ENCODE results near the gene THSD4.
"Not testable (repeated sequence)": the region's sequence is repeated elsewhere in the genome, so short reads cannot be mapped to it uniquely, and the experiment has no call there.

THSD4 gene

DNA sequence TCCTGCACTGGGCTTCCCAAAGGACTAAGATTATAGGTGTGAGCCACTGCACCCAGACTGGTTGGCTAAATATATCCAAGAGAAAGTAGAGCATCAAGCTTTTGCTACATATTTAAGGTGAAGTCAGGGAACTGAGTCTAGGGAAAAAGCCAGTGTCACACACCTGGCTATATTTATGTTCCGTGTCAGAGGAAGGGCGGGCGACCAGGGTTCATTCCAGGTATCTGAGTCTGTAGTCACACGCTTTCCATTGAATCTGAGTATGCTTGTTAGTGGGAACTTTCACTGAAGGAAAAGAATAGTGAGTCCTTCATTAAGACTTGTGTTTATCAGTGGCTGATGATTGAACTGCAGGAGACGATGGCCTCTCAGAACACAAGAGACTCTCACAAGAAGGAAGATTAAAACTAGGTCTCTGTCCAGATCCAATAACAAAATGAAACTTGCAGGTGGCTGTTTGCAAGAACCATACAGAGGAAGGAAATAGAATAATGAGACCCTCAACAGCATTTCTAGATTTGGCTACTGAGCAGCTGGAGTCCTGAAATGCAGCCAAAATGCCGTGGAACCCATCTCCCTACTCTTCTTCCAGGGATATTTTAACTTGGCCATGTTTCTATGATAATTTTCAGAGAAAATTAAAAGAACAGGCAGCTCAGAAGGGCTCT is 276.3 kb downstream of the THSD4 start:
- H3K27ac ChIP-seq (ENCODE audit: low read depth, low read length), result no peak overlapping the region
- no peaks in the 10 kb centered on the region for H3K36me3 ChIP-seq (ENCODE audit: insufficient read depth, low read length)
- no peak overlapping the region for H3K4me3 ChIP-seq (ENCODE audit: low read depth, low read length)
- H3K79me2 ChIP-seq (ENCODE audit: control insufficient read depth, insufficient read depth, low read length, unreplicated experiment), result no peaks in the 10 kb centered on the region
- no peaks in the 10 kb centered on the region for H3K4me1 ChIP-seq (ENCODE audit: control insufficient read depth, insufficient read depth, low read length, unreplicated experiment)
- no peaks in the 10 kb centered on the region for H3K27me3 ChIP-seq (ENCODE audit: insufficient read depth, low read length)
- no peak overlapping the region for H2AFZ ChIP-seq (ENCODE audit: low read length, unreplicated experiment)

DNA sequence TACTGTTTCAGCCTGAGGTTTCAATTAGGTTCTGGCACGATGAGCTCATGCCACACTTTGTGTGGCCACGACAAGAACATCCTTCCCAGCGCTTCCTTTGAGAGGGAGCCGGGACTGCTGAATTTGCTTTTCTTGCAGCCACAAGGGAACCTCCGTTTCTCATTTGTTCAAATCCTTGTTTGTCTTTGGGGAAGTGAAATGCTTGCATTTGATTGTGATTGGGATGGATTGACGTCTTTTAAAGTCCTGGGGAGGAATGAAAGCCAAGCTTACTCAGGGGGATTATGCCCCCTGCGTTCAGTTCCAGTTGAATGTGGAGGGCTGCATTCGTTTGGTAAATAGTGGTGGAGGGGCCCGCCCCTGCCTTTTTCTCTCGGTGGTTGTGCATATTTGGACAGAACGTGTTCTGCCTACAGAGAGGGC is 277.6 kb downstream of the THSD4 start:
- H3K79me2 ChIP-seq (ENCODE audit: control insufficient read depth, insufficient read depth, low read length, unreplicated experiment), result no peaks in the 10 kb centered on the region
- H3K36me3 ChIP-seq (ENCODE audit: insufficient read depth, low read length), result no peaks in the 10 kb centered on the region
- H3K27me3 ChIP-seq (ENCODE audit: insufficient read depth, low read length), result no peaks in the 10 kb centered on the region
- no peak overlapping the region for H3K4me3 ChIP-seq (ENCODE audit: low read depth, low read length)
- H3K27ac ChIP-seq (ENCODE audit: low read depth, low read length), result no peak overlapping the region
- H2AFZ ChIP-seq (ENCODE audit: low read length, unreplicated experiment), result no peak overlapping the region
- no peaks in the 10 kb centered on the region for H3K4me1 ChIP-seq (ENCODE audit: control insufficient read depth, insufficient read depth, low read length, unreplicated experiment)

DNA sequence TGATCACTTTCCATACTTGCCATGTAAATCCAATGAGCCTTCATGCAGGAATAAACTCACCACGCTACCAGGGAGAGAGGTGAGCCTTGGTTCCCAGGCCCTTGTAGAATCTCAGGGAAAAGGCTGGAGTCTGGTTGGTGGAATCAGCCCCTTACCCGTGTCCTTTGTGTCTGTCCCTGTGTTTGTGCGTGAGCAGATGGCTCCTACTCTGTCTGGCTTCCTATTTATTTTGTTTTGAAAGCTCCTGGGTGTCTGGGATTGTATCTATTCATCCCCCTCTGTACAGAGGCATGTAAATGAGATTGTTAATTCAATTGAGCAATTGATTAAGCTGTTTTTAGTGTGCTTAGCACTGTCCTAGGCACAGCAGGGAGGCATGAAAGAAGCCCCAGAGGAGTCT is 278.1 kb downstream of the THSD4 start:
- Histone ChIP-seq H3K27me3 (ENCODE audit: insufficient read depth, low read length) (no peaks in the 10 kb centered on the region), H2AFZ (ENCODE audit: low read length, unreplicated experiment) (no peak overlapping the region), H3K27ac (ENCODE audit: low read depth, low read length) (no peak overlapping the region), H3K4me1 (ENCODE audit: control insufficient read depth, insufficient read depth, low read length, unreplicated experiment) (no peaks in the 10 kb centered on the region), H3K4me3 (ENCODE audit: low read depth, low read length) (no peak overlapping the region), H3K36me3 (ENCODE audit: insufficient read depth, low read length) (no peaks in the 10 kb centered on the region), H3K79me2 (ENCODE audit: control insufficient read depth, insufficient read depth, low read length, unreplicated experiment) (no peaks in the 10 kb centered on the region)

DNA sequence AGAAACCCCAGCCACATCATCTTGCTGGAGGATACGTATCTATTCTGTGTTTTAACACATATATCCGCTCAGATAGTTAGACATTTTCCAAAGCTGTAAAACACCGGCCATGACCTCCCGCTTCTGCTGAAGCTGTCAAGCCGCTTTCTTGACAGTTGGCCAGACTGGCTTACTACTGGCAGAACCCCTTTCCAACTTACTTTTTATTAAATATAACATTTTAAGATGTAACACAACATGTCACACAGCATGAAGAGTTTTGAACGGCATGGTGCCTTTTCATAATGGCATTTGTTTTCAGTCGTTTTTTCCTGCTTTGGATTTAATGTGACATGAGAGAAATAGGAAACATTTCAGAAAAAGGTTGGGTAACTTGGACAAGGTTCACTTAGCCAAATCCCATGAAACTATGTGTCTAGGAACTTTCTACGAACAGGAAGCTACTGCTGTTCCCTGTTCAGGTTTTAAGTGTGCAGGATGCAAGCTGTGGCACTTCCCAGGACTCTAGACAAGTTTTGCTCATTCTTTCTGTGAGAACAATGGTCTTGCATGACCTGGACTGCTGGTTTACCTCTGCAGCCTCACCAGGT is 281.4 kb downstream of the THSD4 start:
- no peak overlapping the region for H2AFZ ChIP-seq (ENCODE audit: low read length, unreplicated experiment)
- no peaks in the 10 kb centered on the region for H3K79me2 ChIP-seq (ENCODE audit: control insufficient read depth, insufficient read depth, low read length, unreplicated experiment)
- H3K4me1 ChIP-seq (ENCODE audit: control insufficient read depth, insufficient read depth, low read length, unreplicated experiment), result no peaks in the 10 kb centered on the region
- H3K27me3 ChIP-seq (ENCODE audit: insufficient read depth, low read length), result no peaks in the 10 kb centered on the region
- H3K27ac ChIP-seq (ENCODE audit: low read depth, low read length), result no peak overlapping the region
- H3K4me3 ChIP-seq (ENCODE audit: low read depth, low read length), result no peak overlapping the region
- H3K36me3 ChIP-seq (ENCODE audit: insufficient read depth, low read length), result no peaks in the 10 kb centered on the region

DNA sequence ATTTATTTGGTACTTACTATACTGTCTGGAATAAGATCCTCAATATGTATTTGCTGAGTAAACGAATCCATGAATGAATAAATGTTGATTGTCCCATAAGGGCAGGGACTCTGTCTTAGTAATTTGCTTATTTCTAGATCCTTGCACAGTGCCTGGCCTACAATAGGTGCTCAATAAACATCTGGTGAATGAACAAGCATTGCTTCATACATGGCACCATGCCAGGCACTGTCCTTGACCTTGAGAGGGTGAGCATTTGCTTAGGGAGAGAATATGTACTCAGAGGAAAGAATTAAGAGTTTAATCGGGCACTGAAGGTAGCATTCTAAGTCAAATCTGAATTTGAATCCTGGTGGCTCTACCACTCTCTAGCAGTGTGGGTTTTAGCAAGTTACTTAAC is 282.1 kb downstream of the THSD4 start:
- H3K27ac ChIP-seq (ENCODE audit: low read depth, low read length), result no peak overlapping the region
- no peak overlapping the region for H2AFZ ChIP-seq (ENCODE audit: low read length, unreplicated experiment)
- no peaks in the 10 kb centered on the region for H3K79me2 ChIP-seq (ENCODE audit: control insufficient read depth, insufficient read depth, low read length, unreplicated experiment)
- no peaks in the 10 kb centered on the region for H3K36me3 ChIP-seq (ENCODE audit: insufficient read depth, low read length)
- H3K27me3 ChIP-seq (ENCODE audit: insufficient read depth, low read length), result no peaks in the 10 kb centered on the region
- no peaks in the 10 kb centered on the region for H3K4me1 ChIP-seq (ENCODE audit: control insufficient read depth, insufficient read depth, low read length, unreplicated experiment)
- no peak overlapping the region for H3K4me3 ChIP-seq (ENCODE audit: low read depth, low read length)

DNA sequence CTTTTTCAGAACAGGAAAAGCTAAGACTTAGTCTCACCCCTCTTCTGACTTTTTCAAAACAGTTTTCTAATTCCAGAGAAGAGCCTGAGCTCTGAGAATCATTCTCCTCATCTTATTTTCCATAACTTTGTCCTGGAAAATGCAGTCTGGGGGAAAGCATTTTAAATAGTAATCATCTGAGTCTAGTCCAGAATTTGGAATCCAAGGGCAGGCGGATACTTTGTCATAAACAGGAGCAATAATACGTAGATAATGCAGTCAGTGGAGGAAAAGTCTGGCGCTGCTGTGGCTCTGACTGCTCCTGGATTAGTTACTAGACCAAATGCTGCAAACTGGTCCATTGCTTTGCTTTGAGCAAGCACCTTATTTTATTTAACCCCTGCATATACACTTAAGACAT is 285.0 kb downstream of the THSD4 start:
- Histone ChIP-seq H3K36me3 (ENCODE audit: insufficient read depth, low read length) (no peaks in the 10 kb centered on the region), H3K79me2 (ENCODE audit: control insufficient read depth, insufficient read depth, low read length, unreplicated experiment) (no peaks in the 10 kb centered on the region), H3K27me3 (ENCODE audit: insufficient read depth, low read length) (no peaks in the 10 kb centered on the region), H2AFZ (ENCODE audit: low read length, unreplicated experiment) (no peak overlapping the region), H3K4me1 (ENCODE audit: control insufficient read depth, insufficient read depth, low read length, unreplicated experiment) (no peaks in the 10 kb centered on the region), H3K27ac (ENCODE audit: low read depth, low read length) (no peak overlapping the region), H3K4me3 (ENCODE audit: low read depth, low read length) (no peak overlapping the region)

DNA sequence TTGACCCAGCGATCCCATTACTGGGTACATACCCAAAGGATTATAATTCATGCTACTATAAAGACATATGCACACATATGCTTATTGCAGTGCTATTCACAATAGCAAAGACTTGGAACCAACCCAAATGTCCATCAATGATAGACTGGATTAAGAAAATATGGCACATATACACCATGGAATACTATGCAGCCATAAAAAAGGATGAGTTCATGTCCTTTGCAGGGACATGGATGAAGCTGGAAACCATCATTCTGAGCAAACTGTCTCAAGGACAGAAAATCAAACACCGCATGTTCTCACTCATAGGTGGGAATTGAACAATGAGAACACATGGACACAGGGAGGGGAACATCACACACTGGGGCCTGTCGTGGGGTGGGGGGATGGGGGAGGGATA is 286.5 kb downstream of the THSD4 start:
- H3K4me1 ChIP-seq (ENCODE audit: control insufficient read depth, insufficient read depth, low read length, unreplicated experiment); H3K36me3 ChIP-seq (ENCODE audit: insufficient read depth, low read length); H3K27me3 ChIP-seq (ENCODE audit: insufficient read depth, low read length); H2AFZ ChIP-seq (ENCODE audit: low read length, unreplicated experiment); H3K79me2 ChIP-seq (ENCODE audit: control insufficient read depth, insufficient read depth, low read length, unreplicated experiment); H3K27ac ChIP-seq (ENCODE audit: low read depth, low read length); H3K4me3 ChIP-seq (ENCODE audit: low read depth, low read length): not testable (repeated sequence)

DNA sequence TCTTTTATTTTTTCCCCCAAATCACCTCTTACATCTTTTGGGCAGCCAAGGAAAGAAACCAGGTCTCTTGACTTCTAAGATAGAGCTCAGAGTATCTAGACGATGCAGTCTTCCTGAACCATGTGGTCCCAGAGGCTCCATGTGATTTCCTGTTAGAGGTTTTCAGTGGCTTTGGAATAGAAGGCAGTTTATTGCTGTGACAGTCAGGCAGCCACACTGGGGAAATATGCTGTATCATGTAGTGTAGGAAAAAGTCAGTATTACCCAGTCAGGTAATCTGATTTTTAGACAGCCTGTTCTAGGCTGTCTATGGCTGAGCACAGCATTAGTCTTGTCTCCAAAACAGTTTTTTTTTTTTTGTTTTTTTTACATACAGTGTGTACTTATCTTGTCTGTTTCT is 294.3 kb downstream of the THSD4 start:
- no peaks in the 10 kb centered on the region for H3K79me2 ChIP-seq (ENCODE audit: control insufficient read depth, insufficient read depth, low read length, unreplicated experiment)
- no peak overlapping the region for H2AFZ ChIP-seq (ENCODE audit: low read length, unreplicated experiment)
- H3K27me3 ChIP-seq (ENCODE audit: insufficient read depth, low read length), result no peaks in the 10 kb centered on the region
- no peak overlapping the region for H3K27ac ChIP-seq (ENCODE audit: low read depth, low read length)
- H3K4me1 ChIP-seq (ENCODE audit: control insufficient read depth, insufficient read depth, low read length, unreplicated experiment), result no peaks in the 10 kb centered on the region
- H3K36me3 ChIP-seq (ENCODE audit: insufficient read depth, low read length), result no peaks in the 10 kb centered on the region
- no peak overlapping the region for H3K4me3 ChIP-seq (ENCODE audit: low read depth, low read length)

DNA sequence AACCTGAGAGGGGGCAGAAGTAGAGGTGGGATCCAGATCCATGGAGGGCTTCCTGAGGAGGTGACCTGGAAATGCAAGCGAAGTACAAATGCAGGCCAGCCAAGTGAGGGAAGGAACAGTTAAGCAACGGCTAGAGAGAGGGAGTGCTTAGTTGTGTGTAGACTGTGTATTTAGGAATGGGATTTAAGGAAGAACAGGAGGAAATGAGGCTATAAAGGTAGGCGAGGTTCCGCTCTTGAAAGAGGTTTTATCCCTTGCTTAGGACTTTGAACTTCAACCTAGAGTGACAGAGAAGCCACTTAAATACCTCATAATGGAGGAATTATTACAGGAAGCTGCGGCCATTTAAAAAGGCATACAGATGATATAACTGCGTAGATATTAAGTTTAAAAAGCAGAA is 295.1 kb downstream of the THSD4 start:
- no peaks in the 10 kb centered on the region for H3K36me3 ChIP-seq (ENCODE audit: insufficient read depth, low read length)
- no peak overlapping the region for H2AFZ ChIP-seq (ENCODE audit: low read length, unreplicated experiment)
- H3K27ac ChIP-seq (ENCODE audit: low read depth, low read length), result no peak overlapping the region
- H3K4me1 ChIP-seq (ENCODE audit: control insufficient read depth, insufficient read depth, low read length, unreplicated experiment), result no peaks in the 10 kb centered on the region
- no peaks in the 10 kb centered on the region for H3K79me2 ChIP-seq (ENCODE audit: control insufficient read depth, insufficient read depth, low read length, unreplicated experiment)
- no peak overlapping the region for H3K4me3 ChIP-seq (ENCODE audit: low read depth, low read length)
- no peaks in the 10 kb centered on the region for H3K27me3 ChIP-seq (ENCODE audit: insufficient read depth, low read length)

DNA sequence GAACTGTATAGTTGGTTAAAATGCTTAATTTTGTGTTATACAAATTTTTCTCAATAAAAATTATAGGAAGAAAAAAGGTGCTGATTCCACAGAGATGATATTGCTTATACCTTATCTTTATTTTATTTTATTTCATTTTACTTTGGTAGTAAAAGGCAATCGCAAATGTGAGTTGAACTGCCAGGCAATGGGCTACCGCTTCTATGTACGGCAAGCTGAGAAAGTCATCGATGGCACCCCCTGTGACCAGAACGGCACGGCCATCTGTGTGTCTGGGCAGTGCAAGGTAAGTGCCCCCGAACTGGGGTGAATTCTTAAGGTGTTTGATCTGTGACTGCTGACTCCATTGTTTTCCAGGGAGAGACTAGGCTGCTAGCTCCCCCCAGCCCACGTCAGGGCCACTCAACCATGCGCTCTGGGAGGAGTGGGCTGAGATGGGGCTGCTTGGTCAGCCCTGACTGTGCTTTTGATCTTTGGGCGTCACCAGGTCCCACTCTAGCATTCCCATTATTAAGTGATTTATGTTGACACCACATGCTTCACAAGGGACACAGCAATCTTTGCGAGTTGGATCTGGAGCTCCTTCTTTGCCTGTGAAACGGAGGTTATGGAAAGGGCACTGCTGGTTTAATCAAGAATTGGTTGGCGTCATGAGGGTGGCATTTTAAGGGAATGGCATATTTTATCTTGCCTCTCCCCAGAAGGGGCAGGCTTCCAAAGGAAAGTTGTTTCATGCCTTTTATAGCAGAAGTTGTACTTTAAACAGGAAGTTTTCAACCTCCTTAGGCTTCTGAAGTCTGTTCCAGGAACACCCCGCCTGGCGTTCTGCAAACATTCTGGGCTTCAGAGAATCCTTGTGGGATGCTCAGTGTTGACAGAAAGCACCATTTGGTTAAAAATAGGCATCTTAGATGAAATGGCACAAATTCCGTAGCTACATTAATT is 296.5 kb downstream of the THSD4 start:
- Histone ChIP-seq H3K36me3 (ENCODE audit: insufficient read depth, low read length) (no peaks in the 10 kb centered on the region), H2AFZ (ENCODE audit: low read length, unreplicated experiment) (no peak overlapping the region), H3K27ac (ENCODE audit: low read depth, low read length) (no peak overlapping the region), H3K27me3 (ENCODE audit: insufficient read depth, low read length) (no peaks in the 10 kb centered on the region), H3K4me3 (ENCODE audit: low read depth, low read length) (no peak overlapping the region), H3K4me1 (ENCODE audit: control insufficient read depth, insufficient read depth, low read length, unreplicated experiment) (no peaks in the 10 kb centered on the region), H3K79me2 (ENCODE audit: control insufficient read depth, insufficient read depth, low read length, unreplicated experiment) (no peaks in the 10 kb centered on the region)

Data from ACC112 (cell line).